H1 (cell line): ENCODE results near the gene TC2N. TPM values are rescaled to one million over a fixed set of nuclear protein-coding genes. Genes with fewer than 3 reads are reported as not detected.

Experiments
- CTCF ChIA-PET: fragments of 300-600 bp; sonication (Branson Sonifier 250); formaldehyde crosslinking; loops from one replicate; lab custom pipeline; 2021; ENCODE audit not compliant: partially characterized antibody; lab: Charles Lee
- POLR2A ChIA-PET: fragments of 300-600 bp; sonication (Branson Sonifier 250); formaldehyde crosslinking; loops from one replicate; lab custom pipeline; 2021; ENCODE audit warnings: inconsistent platforms; ENCODE audit not compliant: partially characterized antibody; lab: Charles Lee
- DNase-seq, 2 experiments: peaks; one replicate each; pipeline versions ENCODE4 v3.0.0 to v3.0.0-alpha.2; 2010 to 2022; ENCODE audit warnings: low spot score in 2 of 2, low read depth in 1 of 2, mixed read lengths in 1 of 2
- FAIRE-seq: peaks from 2 replicates; lab custom pipeline; 2011; peaks lifted over from hg19 to GRCh38; lab: Jason Lieb, UNC
- H2AFZ ChIP-seq: 2 replicates; pipeline ENCODE4 v1.8.1; 2012; ENCODE audit warnings: low read length, inconsistent platforms
- H2AK5ac ChIP-seq: 2 replicates; pipeline ENCODE4 v1.6.1; 2013; ENCODE audit warnings: low read depth, low read length
- H2BK120ac ChIP-seq: replicated peaks from 2 replicates; pipeline ENCODE3; 2013; ENCODE audit warnings: low read depth, low read length, inconsistent platforms
- H2BK12ac ChIP-seq: 2 replicates; pipeline ENCODE4 v1.6.1; 2013; ENCODE audit warnings: low read depth, low read length
- H2BK15ac ChIP-seq: 2 replicates; pipeline ENCODE4 v1.6.1; 2013; ENCODE audit warnings: low read length
- H2BK20ac ChIP-seq: 2 replicates; pipeline ENCODE4 v1.6.1; 2013; ENCODE audit warnings: low read length
- H2BK5ac ChIP-seq: 2 replicates; pipeline ENCODE4 v1.6.1; 2013; ENCODE audit warnings: low read depth, low read length
- H3K14ac ChIP-seq: 2 replicates; pipeline ENCODE4 v1.6.1; 2013; ENCODE audit warnings: inconsistent platforms; ENCODE audit not compliant: insufficient read length
- H3K18ac ChIP-seq: 2 replicates; pipeline ENCODE4 v1.6.1; 2013; ENCODE audit warnings: low read length; ENCODE audit errors: extremely low read depth
- H3K23ac ChIP-seq: 2 replicates; pipeline ENCODE4 v1.6.1; 2013; ENCODE audit warnings: inconsistent platforms; ENCODE audit not compliant: insufficient read length
- H3K23me2 ChIP-seq: 2 replicates; pipeline ENCODE4 v1.6.1; 2013; ENCODE audit warnings: low read depth, low read length
- H3K27ac ChIP-seq: 2 replicates; pipeline ENCODE4 v1.6.1; 2011; ENCODE audit warnings: low read depth, low read length, inconsistent platforms
- H3K27me3 ChIP-seq, 4 experiments: replicated peaks in 1 of 4; 1 replicate in 1 of 4; 2 replicates in 3 of 4; pipeline versions ENCODE4 v1.6.1 to v1.8.1; 2011 to 2013; ENCODE audit warnings: low read length in 3 of 4, mild to moderate bottlenecking in 3 of 4, inconsistent platforms in 2 of 4, mixed read lengths in 2 of 4, moderate library complexity in 1 of 4; ENCODE audit not compliant: control insufficient read depth in 3 of 4, insufficient read depth in 3 of 4; ENCODE audit errors: extremely low read depth in 1 of 4
- H3K36me3 ChIP-seq, 4 experiments: 2 replicates each; pipeline versions ENCODE4 v1.6.1 to v1.8.1; 2011 to 2013; ENCODE audit warnings: mild to moderate bottlenecking in 4 of 4, low read length in 3 of 4, moderate library complexity in 2 of 4, control low read depth in 1 of 4, inconsistent platforms in 1 of 4; ENCODE audit not compliant: insufficient read depth in 4 of 4, control insufficient read depth in 2 of 4
- H3K4ac ChIP-seq: replicated peaks from 2 replicates; pipeline ENCODE3; 2013; ENCODE audit warnings: low read length, low read depth, mixed read lengths, inconsistent platforms; ENCODE audit not compliant: insufficient read length
- H3K4me1 ChIP-seq, 4 experiments: replicated peaks in 1 of 4; 1 replicate in 1 of 4; 2 replicates in 3 of 4; pipeline versions ENCODE4 v1.6.1 to v1.8.1; 2011 to 2013; ENCODE audit warnings: low read length in 3 of 4, inconsistent platforms in 2 of 4, mixed read lengths in 1 of 4; ENCODE audit not compliant: insufficient read depth in 4 of 4, control insufficient read depth in 3 of 4
- H3K4me2 ChIP-seq, 2 experiments: 2 replicates each; pipeline versions ENCODE4 v1.6.1 to v1.8.1; 2011 to 2013; ENCODE audit warnings: low read depth in 2 of 2, low read length in 2 of 2, control low read depth in 1 of 2, inconsistent platforms in 1 of 2, mild to moderate bottlenecking in 1 of 2; ENCODE audit not compliant: insufficient read depth in 1 of 2
- H3K4me3 ChIP-seq, 4 experiments: fragments of 200-600, 300-600 bp in 1 of 4; sonication (generic), shearing (Covaris generic), sonication (Bioruptor Twin) in 1 of 4; 2 replicates each; pipeline versions ENCODE4 v1.5.1 to v1.8.1; 2011 to 2016; ENCODE audit warnings: low read length in 4 of 4, low read depth in 3 of 4, control low read depth in 2 of 4, inconsistent platforms in 2 of 4, mild to moderate bottlenecking in 2 of 4, mixed read lengths in 1 of 4, moderate library complexity in 1 of 4; ENCODE audit not compliant: insufficient read depth in 2 of 4; ENCODE audit errors: extremely low read depth in 1 of 4
- H3K56ac ChIP-seq: replicated peaks from 2 replicates; pipeline ENCODE3; 2013; ENCODE audit warnings: low read depth, mild to moderate bottlenecking, mixed read lengths, low read length, inconsistent platforms; ENCODE audit not compliant: insufficient read length
- H3K79me1 ChIP-seq: 2 replicates; pipeline ENCODE4 v1.6.1; 2013; ENCODE audit warnings: low read depth, low read length, control low read depth
- H3K79me2 ChIP-seq, 2 experiments: 2 replicates each; pipeline versions ENCODE4 v1.6.1 to v1.8.1; 2012 to 2013; ENCODE audit warnings: low read length in 2 of 2, mild to moderate bottlenecking in 2 of 2, inconsistent platforms in 1 of 2; ENCODE audit not compliant: insufficient read depth in 2 of 2, control insufficient read depth in 1 of 2
- H3K9ac ChIP-seq, 4 experiments: replicated peaks in 1 of 4; 1 replicate in 1 of 4; 2 replicates in 3 of 4; pipeline versions ENCODE4 v1.6.1 to v1.8.1; 2011 to 2013; ENCODE audit warnings: low read depth in 3 of 4, low read length in 3 of 4, control low read depth in 2 of 4, mild to moderate bottlenecking in 2 of 4, moderate library complexity in 2 of 4, inconsistent platforms in 1 of 4; ENCODE audit errors: extremely low read depth in 1 of 4
- H3K9me3 ChIP-seq, 2 experiments: 2 replicates each; pipeline versions ENCODE4 v1.6.1 to v1.8.1; 2012 to 2013; ENCODE audit warnings: mild to moderate bottlenecking in 2 of 2, moderate library complexity in 2 of 2, control low read depth in 1 of 2, inconsistent platforms in 1 of 2, low read depth in 1 of 2, low read length in 1 of 2, mixed read lengths in 1 of 2; ENCODE audit not compliant: insufficient read depth in 2 of 2
- H4K20me1 ChIP-seq, 2 experiments: replicated peaks in 1 of 2; 2 replicates each; pipeline versions ENCODE3 to v1.8.1; 2011 to 2013; ENCODE audit warnings: inconsistent platforms in 2 of 2, low read length in 2 of 2, mild to moderate bottlenecking in 1 of 2; ENCODE audit not compliant: insufficient read depth in 2 of 2, control insufficient read depth in 1 of 2
- H4K5ac ChIP-seq: 2 replicates; pipeline ENCODE4 v1.6.1; 2013; ENCODE audit warnings: low read length, low read depth, mixed read lengths, inconsistent platforms; ENCODE audit not compliant: insufficient read length
- H4K8ac ChIP-seq: 2 replicates; pipeline ENCODE4 v1.8.0; 2013; ENCODE audit warnings: mild to moderate bottlenecking, moderate library complexity, low read length, inconsistent platforms; ENCODE audit not compliant: insufficient read depth; ENCODE audit errors: extremely low read depth
- H4K91ac ChIP-seq: replicated peaks from 2 replicates; pipeline ENCODE3; 2013; ENCODE audit warnings: low read length, mixed read lengths, inconsistent platforms; ENCODE audit not compliant: insufficient read length
- SAP30 ChIP-seq: fragments of 300-600 bp; sonication (generic); IDR thresholded peaks from 2 replicates; pipeline ENCODE4 v1.7.1; 2012; ENCODE audit warnings: low read length, moderate library complexity, mild to moderate bottlenecking, inconsistent platforms; ENCODE audit not compliant: insufficient read depth, insufficient replicate concordance
- SIRT6 ChIP-seq: IDR thresholded peaks from one replicate; pipeline ENCODE4 v1.7.1; 2012; ENCODE audit warnings: low read length, inconsistent platforms
- SRF ChIP-seq: IDR thresholded peaks from 2 replicates; pipeline ENCODE4 v1.6.1; 2011; ENCODE audit warnings: mild to moderate bottlenecking, low read depth, low read length, moderate library complexity
- TEAD4 ChIP-seq: IDR thresholded peaks from 2 replicates; pipeline ENCODE4 v1.6.1; 2012; ENCODE audit warnings: low read depth, low read length, inconsistent platforms, mixed read lengths
- YY1 ChIP-seq: IDR thresholded peaks from 2 replicates; pipeline ENCODE4 v1.6.1; 2011; ENCODE audit warnings: low read depth, mild to moderate bottlenecking, low read length
- WGBS, 2 experiments: shearing (Covaris generic) in 1 of 2; methylation state at CpG; one replicate each; pipeline versions ENCODE4 v1.1.6 to v1.1.7; 2013 to 2015; ENCODE audit warnings: low lambda C conversion rate in 2 of 2, mixed read lengths in 2 of 2, inconsistent platforms in 1 of 2, low coverage in 1 of 2, missing lambda C conversion rate in 1 of 2; ENCODE audit not compliant: insufficient replicate concordance in 2 of 2, insufficient coverage in 1 of 2, insufficient read length in 1 of 2; ENCODE audit errors: extremely low coverage in 1 of 2, missing lambda C conversion rate in 1 of 2; 5-methylcytosine and 5-hydroxymethylcytosine counted together
- polyA plus RNA-seq, 7 experiments: library from polyadenylated mRNA; depleted of rRNA in 3 of 7; stranded (reverse) in 5 of 7; unstranded in 2 of 7; fragments of >200 nt in 5 of 7; fragments of 200-250 nt in 2 of 7; gene quantifications; 1 replicate in 5 of 7; 2 replicates in 1 of 7; 4 replicates in 1 of 7; pipeline versions ENCODE4 v1.2.1 to v1.2.3, GENCODE V29; 2011 to 2013; ENCODE audit warnings: missing spikeins in 2 of 7, mixed read lengths in 2 of 7
- total RNA-seq: library from RNA; stranded (reverse); fragmentation: NEBNext Ultra II Directional; extraction: Animal tissue kit (Norgen Biotek cat#: 25700); gene quantifications from 2 replicates; pipeline ENCODE4 v1.2.1, GENCODE V29; 2021

The TC2N gene
- total and polyA plus RNA-seq, 2 of the 8 experiments (the other 6 are each of a cell fraction or from before 2014, with no cell fraction given) = 9.7 to 36.2 TPM

- Histone ChIP-seq H3K56ac (no peak overlapping the region), H2BK15ac (no peak overlapping the region), H3K36me3 (no peaks in the 10 kb centered on the region), H4K91ac (no peak overlapping the region), H2BK5ac (no peak overlapping the region), H3K18ac (no peak overlapping the region), H3K23me2 (no peaks in the 10 kb centered on the region), H3K4me2 (no peak overlapping the region), H3K4me1 (no peaks in the 10 kb centered on the region), H2AK5ac (no peak overlapping the region), H3K23ac (no peak overlapping the region), H3K27me3 (no peaks in the 10 kb centered on the region), H2BK120ac (no peak overlapping the region), H3K79me1 (no peaks in the 10 kb centered on the region), H2AFZ (0 out of 2 replicates have a peak overlapping the region, but pooled peaks have one; percentile 21), H4K5ac (no peak overlapping the region), H2BK12ac (no peak overlapping the region), H3K14ac (no peak overlapping the region), H3K4ac (no peak overlapping the region), H3K79me2 (no peaks in the 10 kb centered on the region), H3K4me3 (no peak overlapping the region), H4K8ac (no peak overlapping the region), H3K27ac (no peak overlapping the region), H4K20me1 (no peaks in the 10 kb centered on the region), H2BK20ac (no peak overlapping the region), H3K9me3 (no peaks in the 10 kb centered on the region), H3K9ac (no peak overlapping the region)
- ChIA-PET POLR2A (interaction anchor here (0.6 kb wide), 1 partner anchor 54 kb away, joined by 3 read pairs; no protein-coding TSS in a partner anchor), CTCF (interaction anchor here (0.7 to 1.4 kb wide), 4 partner anchors 11 to 190 kb away, joined by 3 to 6 read pairs (median 4); partner anchors contain the start of gene TC2N)
- TF ChIP-seq SIRT6 (no peak), SRF (no peak), SAP30 (no peak), TEAD4 (no peak), YY1 (no peak)
- WGBS, 2 experiments = 85% methylated on average over 10 of the region's 10 CpGs; no CpG with 5 or more reads in 1 of the 2 experiments
- DNase-seq = no peak
- FAIRE-seq = no peak
Measured at GRCh38 chr14:91888641-91889476, 21.5 kb upstream of the TC2N start.
